GM19467 (cell line): Measurements from ENCODE around the gene PSD4.

Experiments used
- ATAC-seq: cut with Tn5 transposase; IDR thresholded peaks from one replicate; pipeline ENCODE4 v1.9.1; 2021; ENCODE audit warnings: mild to moderate bottlenecking, moderate library complexity; ENCODE audit not compliant: unreplicated experiment

PSD4 gene

DNA sequence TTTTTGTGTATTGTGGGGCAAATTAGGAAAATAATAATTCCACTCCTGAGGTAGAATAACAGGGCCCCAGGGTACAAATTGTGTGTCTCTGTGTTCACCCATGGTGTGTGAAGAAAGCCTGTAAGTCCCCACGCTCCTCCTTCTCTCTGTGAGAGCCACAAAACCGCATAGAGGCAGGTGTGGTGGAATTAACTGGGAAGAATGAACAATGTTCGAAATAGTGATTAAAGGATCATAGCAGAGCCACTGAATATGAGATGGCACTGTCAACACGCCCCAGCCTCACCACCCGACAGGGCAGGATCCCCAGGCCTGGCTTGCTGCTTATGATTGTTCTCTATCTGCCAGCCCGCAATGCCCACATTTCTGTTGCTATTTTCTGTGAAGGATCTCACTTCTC lies 32.3 kb upstream of the PSD4 start:
- no peak for ATAC-seq

DNA sequence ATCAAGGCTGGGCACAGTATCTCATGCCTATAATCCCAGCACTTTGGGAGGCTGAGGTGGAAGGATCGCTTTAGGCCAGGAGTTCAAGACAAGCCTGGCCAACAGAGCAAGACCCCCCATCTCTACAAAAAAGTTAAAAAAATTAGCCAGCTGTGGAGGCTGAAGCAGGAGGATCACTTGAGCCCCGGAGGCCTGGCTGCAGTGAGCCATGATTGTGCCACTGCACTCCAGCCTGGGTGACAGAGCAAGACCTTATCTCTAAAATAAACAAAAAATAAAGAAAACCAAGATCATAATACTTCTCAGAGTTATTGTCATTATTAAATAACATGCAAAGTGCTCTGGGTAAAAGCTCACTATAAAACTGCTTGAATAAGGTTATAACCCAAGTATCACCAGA lies 31.5 kb upstream of the PSD4 start:
- no peak for ATAC-seq

GRCh38 chr2:113144259-113144658 lies 29.5 kb upstream of the PSD4 start:
- no peak for ATAC-seq

GRCh38 chr2:113148606-113149552 lies 24.9 kb upstream of the PSD4 start:
- no peak for ATAC-seq

GRCh38 chr2:113149553-113150257 lies 24.1 kb upstream of the PSD4 start:
- ATAC-seq: no peak

GRCh38 chr2:113150258-113150601 lies 23.5 kb upstream of the PSD4 start:
- no peak for ATAC-seq

DNA sequence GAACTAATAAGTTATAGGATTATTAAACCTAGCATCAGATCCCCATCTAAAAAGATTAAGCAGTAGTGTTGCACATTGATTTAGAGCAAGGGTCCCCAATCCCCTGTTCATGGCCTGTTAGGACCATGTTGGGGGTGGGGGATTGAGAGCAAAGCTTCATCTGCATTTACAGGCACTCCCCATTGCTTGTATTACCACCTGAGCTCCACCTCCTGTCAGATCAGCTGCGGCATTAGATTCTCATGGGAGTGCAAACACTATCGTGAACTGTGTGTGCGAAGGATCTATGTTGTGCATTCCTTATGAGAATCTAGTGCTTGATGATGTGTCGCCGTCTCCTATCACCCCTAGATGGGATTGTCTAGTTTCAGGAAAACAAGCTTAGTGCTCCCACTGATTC lies 18.4 kb upstream of the PSD4 start:
- ATAC-seq: no peak

DNA sequence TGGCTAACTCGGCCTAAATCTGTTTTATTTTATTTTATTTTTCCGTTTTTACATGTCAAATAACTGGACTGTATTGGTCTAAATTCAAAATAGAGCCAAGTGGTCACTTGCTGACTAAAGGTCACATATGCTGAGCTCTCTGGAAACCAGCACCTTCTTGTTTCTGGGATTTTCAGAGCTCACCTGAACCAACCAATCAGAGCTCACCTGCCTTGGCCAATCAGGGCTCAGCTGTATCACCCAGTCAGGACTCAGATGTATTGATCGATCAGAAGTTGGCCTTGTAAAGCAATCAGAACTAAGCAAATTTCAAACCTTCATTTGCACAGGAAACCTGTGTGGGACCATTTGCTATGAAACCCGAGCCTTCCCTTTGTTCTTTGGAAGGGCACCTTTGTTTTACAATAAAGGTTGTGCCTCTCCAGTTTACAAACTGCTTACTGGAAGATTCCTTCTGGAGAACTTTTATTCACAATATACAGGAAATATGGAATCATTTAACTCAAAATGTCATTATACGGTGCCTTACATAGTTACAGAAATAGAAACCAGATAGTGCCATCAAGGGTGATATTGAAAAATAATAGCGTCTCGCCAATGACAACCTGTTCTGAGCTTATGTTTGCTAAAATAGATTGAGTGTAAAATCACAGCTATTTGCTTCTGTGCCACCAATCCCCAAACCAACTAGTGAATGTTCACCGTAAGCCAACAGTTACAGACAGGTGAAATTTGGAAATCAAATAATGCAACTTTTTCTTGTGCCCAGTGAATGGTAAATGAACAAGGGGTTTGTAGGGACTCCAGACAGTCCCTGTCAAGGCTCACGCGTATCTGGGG lies 17.3 kb upstream of the PSD4 start:
- ATAC-seq: no peak

DNA sequence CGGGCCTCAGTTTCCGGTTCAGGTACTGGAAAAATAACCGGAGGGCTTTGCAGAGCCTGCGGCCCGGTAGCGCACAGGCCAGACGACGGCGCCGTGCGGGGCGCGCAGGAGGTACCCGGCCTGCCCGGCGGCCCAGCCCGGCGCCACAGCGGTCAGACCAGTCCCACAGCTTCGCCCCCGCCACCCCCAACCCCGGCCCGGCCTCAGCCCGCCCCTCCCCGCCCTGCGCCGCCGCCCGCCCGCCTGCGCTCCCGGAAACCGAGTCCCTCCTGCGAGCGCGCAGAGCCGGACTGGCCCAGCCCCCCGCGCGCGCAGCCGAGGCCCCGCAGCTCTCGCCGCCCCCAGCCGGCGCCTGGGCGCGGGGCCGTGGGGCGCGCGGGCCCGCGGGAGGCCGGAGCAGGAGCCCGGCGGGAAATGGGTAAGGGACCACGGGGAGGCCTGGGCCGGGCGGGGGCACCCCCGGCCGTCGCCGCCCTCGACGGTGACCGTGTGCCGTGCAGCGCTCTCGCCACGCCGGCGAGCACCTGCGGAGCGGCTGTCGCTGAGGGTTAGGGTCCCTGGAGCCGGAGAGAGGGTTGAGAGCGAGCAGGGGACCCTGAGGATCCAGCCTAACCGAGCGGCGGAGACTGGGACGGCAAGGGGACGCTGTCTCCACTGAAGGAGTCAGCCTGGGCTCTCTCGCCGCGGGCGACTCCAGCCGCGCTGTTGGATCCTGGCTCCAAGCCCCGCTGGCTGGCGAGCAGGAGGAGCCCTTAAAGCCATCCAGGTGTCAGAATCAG lies 16.5 kb upstream of the PSD4 start:
- ATAC-seq: no peak

GRCh38 chr2:113157897-113158753 lies 15.6 kb upstream of the PSD4 start:
- ATAC-seq: no peak

DNA sequence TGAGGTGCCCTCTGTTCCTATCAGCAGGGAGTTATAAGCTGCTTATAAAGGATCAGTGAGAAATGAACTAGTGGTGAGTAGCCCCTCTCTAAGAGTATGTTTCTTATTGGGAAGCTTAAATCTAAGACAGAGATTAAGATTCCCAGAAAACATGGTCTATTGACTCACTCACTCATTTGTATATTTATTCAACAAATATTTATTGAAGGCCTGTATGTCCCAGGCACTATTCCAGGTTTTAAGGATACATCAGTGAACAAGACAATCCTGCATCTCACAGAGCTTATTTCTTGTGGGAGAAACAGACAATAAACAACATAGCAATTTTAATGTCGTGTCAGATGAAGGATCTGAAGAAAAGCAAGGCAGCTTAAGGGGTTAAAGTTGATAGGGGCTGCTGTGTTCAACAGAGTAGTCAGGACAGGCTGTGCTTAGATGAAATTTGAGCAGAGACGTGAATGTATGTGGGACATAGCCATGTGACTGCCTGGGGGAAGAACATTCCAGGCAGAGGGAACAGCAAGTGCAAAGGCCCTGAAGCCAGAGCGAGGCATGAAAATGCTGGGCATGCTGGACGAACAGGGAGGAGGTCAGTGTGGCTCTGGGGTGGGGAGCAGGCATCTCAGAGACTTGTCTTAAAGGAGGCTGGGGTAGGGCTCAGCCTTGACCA lies 14.8 kb upstream of the PSD4 start:
- ATAC-seq: no peak

GRCh38 chr2:113160248-113160647 lies 13.5 kb upstream of the PSD4 start:
- no peak for ATAC-seq

- ATAC-seq: no peak
These were observed 12.8 kb upstream of the PSD4 start for GRCh38 chr2:113160962-113161361.

DNA sequence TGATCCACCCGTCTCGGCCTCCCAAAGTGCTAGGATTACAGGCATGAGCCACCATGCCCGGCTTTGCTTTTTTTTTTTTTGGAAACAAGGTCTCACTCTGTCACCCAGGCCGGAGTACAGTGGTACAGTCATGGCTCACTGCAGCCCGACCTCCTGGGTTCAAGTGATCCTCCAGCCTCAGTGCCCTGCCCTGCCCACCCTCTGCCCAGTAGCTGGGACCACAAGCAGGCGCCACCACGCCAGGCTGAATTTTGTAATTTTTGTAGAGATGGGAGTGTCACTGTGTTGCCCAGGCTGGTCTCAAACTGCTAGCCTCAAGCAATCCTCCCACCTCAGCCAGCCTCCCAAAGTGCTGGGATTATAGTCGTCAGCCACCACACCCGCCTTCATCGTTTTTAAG lies 11.6 kb upstream of the PSD4 start:
- ATAC-seq: no peak

GRCh38 chr2:113162869-113163268 lies 10.9 kb upstream of the PSD4 start:
- no peak for ATAC-seq

DNA sequence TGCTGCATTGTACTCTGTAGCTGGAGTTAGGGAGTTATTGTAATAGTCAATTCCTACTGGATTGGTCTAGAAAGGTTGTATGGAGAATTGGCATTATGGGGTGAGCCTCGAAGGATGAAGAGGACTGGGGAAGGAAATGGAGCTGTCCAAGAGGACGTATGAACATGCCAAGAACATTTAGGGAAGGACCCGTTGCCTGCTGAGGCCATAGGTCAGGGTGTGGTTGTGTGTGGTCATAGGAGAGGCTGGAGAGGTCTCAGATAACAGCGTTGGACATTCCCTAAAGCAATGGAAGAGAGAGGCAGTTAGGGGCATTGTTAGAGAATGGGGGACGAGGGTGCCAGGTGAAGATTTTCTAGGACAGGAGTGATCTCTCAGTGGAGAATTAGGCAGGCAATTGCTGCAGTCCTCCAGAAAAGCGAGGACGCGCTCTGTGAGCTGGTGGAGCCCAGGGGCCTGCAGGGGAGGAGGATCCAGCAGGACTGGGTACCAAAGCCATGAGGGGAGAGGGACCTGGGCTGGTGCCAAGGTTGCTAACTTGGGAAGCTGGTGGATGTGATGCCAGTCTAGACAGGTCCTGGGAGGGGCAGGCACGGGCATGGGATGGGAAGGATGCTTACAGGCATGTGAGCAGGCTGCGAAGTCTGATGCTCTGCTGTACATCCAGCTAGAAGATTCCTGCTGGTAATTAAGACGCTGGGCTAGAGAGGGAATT lies 9.4 kb upstream of the PSD4 start:
- ATAC-seq: no peak

DNA sequence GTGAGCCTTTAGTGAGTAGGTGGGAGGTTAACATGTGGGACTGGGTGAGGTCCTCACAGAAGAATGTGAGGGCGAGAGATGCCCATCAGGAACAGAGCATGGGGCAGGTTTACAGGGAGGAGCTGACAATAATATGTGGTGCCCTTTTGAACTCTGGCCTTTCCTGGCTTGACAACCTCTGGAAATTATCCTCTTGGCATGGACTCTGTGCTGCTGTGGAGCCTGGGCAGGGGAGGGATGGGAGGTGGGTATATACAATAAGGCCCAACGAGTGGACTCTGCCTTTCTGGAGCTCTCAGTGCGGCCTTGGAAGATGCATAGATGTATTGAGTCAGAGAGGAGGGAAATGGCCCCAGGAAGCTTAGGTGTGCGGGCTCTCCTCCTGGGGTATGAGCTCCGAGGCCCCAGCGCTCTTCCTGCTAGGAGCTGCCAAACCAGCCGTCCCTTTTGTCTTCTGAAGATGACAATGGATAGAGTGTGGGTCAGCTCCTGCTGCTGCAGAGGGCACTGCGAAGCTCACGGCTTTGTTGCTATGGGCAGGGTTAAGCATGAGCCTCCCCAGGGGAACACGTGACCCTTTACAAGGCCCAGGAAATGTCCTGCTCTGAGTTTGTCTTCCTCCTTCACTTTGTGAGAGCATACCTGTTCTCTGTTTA lies 8.7 kb upstream of the PSD4 start:
- ATAC-seq: no peak

DNA sequence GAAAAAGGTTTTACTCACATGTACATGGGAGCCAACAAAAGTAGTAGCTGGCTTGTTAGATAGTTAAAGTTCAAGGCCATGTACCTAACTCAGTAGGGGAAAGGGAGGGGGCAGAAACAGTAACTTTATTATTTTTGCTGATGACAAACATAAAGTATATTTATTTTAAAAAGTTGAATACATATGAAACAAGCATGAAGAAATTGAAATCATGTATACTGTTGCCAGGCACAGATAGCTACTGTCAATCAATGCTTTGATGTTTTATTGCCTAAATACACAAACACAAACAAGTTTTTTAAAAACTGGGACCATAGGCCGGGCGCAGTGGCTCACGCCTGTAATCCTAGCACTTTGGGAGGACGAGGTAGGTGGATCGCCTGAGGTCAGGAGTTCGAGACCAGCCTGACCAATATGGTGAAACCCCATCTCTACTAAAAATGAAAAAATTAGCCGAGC lies 7.6 kb upstream of the PSD4 start:
- ATAC-seq: no peak
